Activated CD8-positive, alpha-beta T cell treated with anti-CD3 and anti-CD28 coated beads, Interleukin-2, amount 10 ng/mL, durations not matched to agents 7 days and 5 days (primary cell): ENCODE results near the gene EFNA5. TPM values are rescaled to one million over a fixed set of nuclear protein-coding genes. Genes with fewer than 3 reads are reported as not detected.
"Not testable (repeated sequence)": the region's sequence is repeated elsewhere in the genome, so short reads cannot be mapped to it uniquely, and the experiment has no call there.

Source experiments
- ATAC-seq: fragments of 150-1000 bp; cut with Tn5 transposase; one replicate; pipeline ENCODE4 v1.10.0; 2021; ENCODE audit warnings: moderate library complexity
- CTCF ChIA-PET: fragments of 350-600 bp; sonication (Branson Sonifier 250); formaldehyde crosslinking; loops from one replicate; lab custom pipeline; 2021; ENCODE audit warnings: antibody characterized with exemption; lab: Charles Lee
- POLR2A ChIA-PET: fragments of 350-600 bp; sonication (Branson Sonifier 250); formaldehyde crosslinking; loops from one replicate; lab custom pipeline; 2021; ENCODE audit warnings: antibody characterized with exemption; lab: Charles Lee
- DNase-seq: peaks from one replicate; pipeline ENCODE4 v3.0.0-alpha.2; 2020
- H3K27ac Mint-ChIP-seq: one replicate; pipeline ENCODE4 v1.8.0; 2021; ENCODE audit warnings: mild to moderate bottlenecking, mixed read lengths
- H3K27me3 Mint-ChIP-seq: one replicate; pipeline ENCODE4 v1.8.0; 2021; ENCODE audit warnings: low read depth, mixed read lengths
- H3K36me3 Mint-ChIP-seq: one replicate; pipeline ENCODE4 v1.8.0; 2021; ENCODE audit warnings: low read depth, mixed read lengths
- H3K4me1 Mint-ChIP-seq: one replicate; pipeline ENCODE4 v1.8.0; 2021; ENCODE audit warnings: low read depth, mixed read lengths
- H3K4me3 Mint-ChIP-seq: one replicate; pipeline ENCODE4 v1.8.0; 2021; ENCODE audit warnings: mild to moderate bottlenecking, mixed read lengths
- H3K9me3 Mint-ChIP-seq: one replicate; pipeline ENCODE4 v1.8.0; 2022; ENCODE audit warnings: mixed read lengths; ENCODE audit not compliant: insufficient read depth
- total RNA-seq, 2 experiments: library from RNA; stranded (reverse); gene quantifications; one replicate each; pipeline ENCODE4 v1.2.3, GENCODE V29; 2021

The EFNA5 gene
- total RNA-seq, 2 experiments from 2014 or later = not detected

GRCh38 chr5:107502676-107503060 is 168.1 kb downstream of the EFNA5 start:
- H3K27me3 Mint-ChIP-seq = peaks cover 23% of the 10 kb centered on the region
- peaks cover 7% of the 10 kb centered on the region for H3K4me1 Mint-ChIP-seq
- no peak overlapping the region for H3K27ac Mint-ChIP-seq
- H3K9me3 Mint-ChIP-seq = no peaks in the 10 kb centered on the region
- no peak for ATAC-seq
- ChIA-PET POLR2A (no interaction called here), CTCF (no interaction called here)
- no peak overlapping the region for H3K4me3 Mint-ChIP-seq
- DNase-seq = no peak
- H3K36me3 Mint-ChIP-seq = no peaks in the 10 kb centered on the region

GRCh38 chr5:107501965-107502675 is 168.6 kb downstream of the EFNA5 start:
- ChIA-PET CTCF (no interaction called here), POLR2A (no interaction called here)
- Mint-ChIP-seq H3K27ac (no peak overlapping the region), H3K36me3 (no peaks in the 10 kb centered on the region), H3K9me3 (no peaks in the 10 kb centered on the region), H3K27me3 (peaks cover 23% of the 10 kb centered on the region), H3K4me1 (peaks cover 7% of the 10 kb centered on the region), H3K4me3 (no peak overlapping the region)
- DNase-seq = no peak
- ATAC-seq = peak; percentile 47

GRCh38 chr5:107500840-107501239 is 169.9 kb downstream of the EFNA5 start:
- CTCF ChIA-PET = no interaction called here
- POLR2A ChIA-PET = no interaction called here
- Mint-ChIP-seq H3K27me3 (peaks cover 17% of the 10 kb centered on the region), H3K4me1 (peaks cover 7% of the 10 kb centered on the region), H3K27ac (no peak overlapping the region), H3K36me3 (no peaks in the 10 kb centered on the region), H3K9me3 (no peaks in the 10 kb centered on the region), H3K4me3 (no peak overlapping the region)
- DNase-seq = no peak
- ATAC-seq = no peak

- Mint-ChIP-seq H3K36me3 (no peaks in the 10 kb centered on the region), H3K9me3 (no peaks in the 10 kb centered on the region), H3K4me1 (peaks cover 7% of the 10 kb centered on the region), H3K27me3 (peaks cover 13% of the 10 kb centered on the region), H3K27ac (no peak overlapping the region), H3K4me3 (no peak overlapping the region)
- ATAC-seq (no peak), DNase-seq (no peak)
- ChIA-PET CTCF (no interaction called here), POLR2A (no interaction called here)
These were observed 170.4 kb downstream of the EFNA5 start for GRCh38 chr5:107500347-107500746.

GRCh38 chr5:107499776-107500175 is 171.0 kb downstream of the EFNA5 start:
- H3K27ac Mint-ChIP-seq = no peak overlapping the region
- H3K27me3 Mint-ChIP-seq = peaks cover 11% of the 10 kb centered on the region
- ChIA-PET CTCF (no interaction called here), POLR2A (interaction anchor here (0.7 kb wide), 1 partner anchor 202 kb away, joined by 3 read pairs; no protein-coding TSS in a partner anchor)
- ATAC-seq (no peak), DNase-seq (no peak)
- no peaks in the 10 kb centered on the region for H3K36me3 Mint-ChIP-seq
- no peak overlapping the region for H3K4me3 Mint-ChIP-seq
- H3K9me3 Mint-ChIP-seq = no peaks in the 10 kb centered on the region
- peaks cover 7% of the 10 kb centered on the region for H3K4me1 Mint-ChIP-seq

- peaks cover 7% of the 10 kb centered on the region for H3K4me1 Mint-ChIP-seq
- no peaks in the 10 kb centered on the region for H3K36me3 Mint-ChIP-seq
- H3K27me3 Mint-ChIP-seq = peaks cover 11% of the 10 kb centered on the region
- no peak for DNase-seq
- no peaks in the 10 kb centered on the region for H3K9me3 Mint-ChIP-seq
- ChIA-PET POLR2A (interaction anchor here (0.7 kb wide), 1 partner anchor 203 kb away, joined by 3 read pairs; no protein-coding TSS in a partner anchor), CTCF (no interaction called here)
- no peak overlapping the region for H3K27ac Mint-ChIP-seq
- H3K4me3 Mint-ChIP-seq = no peak overlapping the region
- ATAC-seq = no peak
These were observed 171.5 kb downstream of the EFNA5 start for GRCh38 chr5:107499237-107499636.

- Mint-ChIP-seq H3K9me3 (no peaks in the 10 kb centered on the region), H3K27me3 (peaks cover 4% of the 10 kb centered on the region), H3K36me3 (no peaks in the 10 kb centered on the region), H3K4me1 (no peaks in the 10 kb centered on the region), H3K27ac (no peak overlapping the region), H3K4me3 (no peak overlapping the region)
- DNase-seq (no peak), ATAC-seq (no peak)
- ChIA-PET POLR2A (no interaction called here), CTCF (no interaction called here)
These were observed 174.3 kb downstream of the EFNA5 start for GRCh38 chr5:107496466-107496865.

GRCh38 chr5:107494129-107494528 is 176.6 kb downstream of the EFNA5 start:
- H3K4me3 Mint-ChIP-seq, CTCF ChIA-PET, H3K27ac Mint-ChIP-seq, H3K36me3 Mint-ChIP-seq, H3K9me3 Mint-ChIP-seq, H3K27me3 Mint-ChIP-seq, ATAC-seq, H3K4me1 Mint-ChIP-seq, DNase-seq: not testable (repeated sequence)
- POLR2A ChIA-PET = interaction anchor here (0.7 kb wide), 1 partner anchor 176 kb away, joined by 4 read pairs; no protein-coding TSS in a partner anchor

- Mint-ChIP-seq H3K9me3 (peaks cover 11% of the 10 kb centered on the region), H3K27me3 (no peaks in the 10 kb centered on the region), H3K4me1 (peaks cover 15% of the 10 kb centered on the region), H3K36me3 (peaks cover 6% of the 10 kb centered on the region), H3K27ac (no peak overlapping the region), H3K4me3 (no peak overlapping the region)
- ChIA-PET POLR2A (no interaction called here), CTCF (no interaction called here)
- DNase-seq (no peak), ATAC-seq (no peak)
These were observed 183.6 kb downstream of the EFNA5 start for GRCh38 chr5:107487056-107487542.

GRCh38 chr5:107486489-107486888 is 184.2 kb downstream of the EFNA5 start:
- Mint-ChIP-seq H3K36me3 (peaks cover 6% of the 10 kb centered on the region), H3K4me1 (peaks cover 15% of the 10 kb centered on the region), H3K9me3 (peaks cover 11% of the 10 kb centered on the region), H3K27me3 (no peaks in the 10 kb centered on the region), H3K4me3 (no peak overlapping the region), H3K27ac (no peak overlapping the region)
- ChIA-PET POLR2A (no interaction called here), CTCF (no interaction called here)
- DNase-seq (peak; percentile 48), ATAC-seq (peak; percentile 92)

- Mint-ChIP-seq H3K4me1 (peaks cover 15% of the 10 kb centered on the region), H3K4me3 (no peak overlapping the region), H3K9me3 (peaks cover 11% of the 10 kb centered on the region), H3K27me3 (no peaks in the 10 kb centered on the region), H3K36me3 (peaks cover 6% of the 10 kb centered on the region), H3K27ac (no peak overlapping the region)
- ATAC-seq (no peak), DNase-seq (no peak)
- CTCF ChIA-PET = no interaction called here
- POLR2A ChIA-PET = no interaction called here
These were observed 185.6 kb downstream of the EFNA5 start for GRCh38 chr5:107485184-107485583.

GRCh38 chr5:107484281-107484680 is 186.5 kb downstream of the EFNA5 start:
- CTCF ChIA-PET = interaction anchor here (1.2 kb wide), 1 partner anchor 88 kb away, joined by 3 read pairs; no protein-coding TSS in a partner anchor
- no peak overlapping the region for H3K4me3 Mint-ChIP-seq
- H3K27ac Mint-ChIP-seq = no peak overlapping the region
- ATAC-seq (no peak), DNase-seq (no peak)
- H3K9me3 Mint-ChIP-seq = peaks cover 11% of the 10 kb centered on the region
- POLR2A ChIA-PET = no interaction called here
- peaks cover 15% of the 10 kb centered on the region for H3K4me1 Mint-ChIP-seq
- no peaks in the 10 kb centered on the region for H3K27me3 Mint-ChIP-seq
- peaks cover 6% of the 10 kb centered on the region for H3K36me3 Mint-ChIP-seq
